Measurements from ENCODE around the gene FJX1.
"Not testable (repeated sequence)": the region's sequence is repeated elsewhere in the genome, so short reads cannot be mapped to it uniquely, and the experiment has no call there.

Gene FJX1

GRCh38 chr11:35632301-35632700, 14.0 kb downstream of the FJX1 start:
- DNase-seq (ENCODE audit: low read depth) = no peak

DNA sequence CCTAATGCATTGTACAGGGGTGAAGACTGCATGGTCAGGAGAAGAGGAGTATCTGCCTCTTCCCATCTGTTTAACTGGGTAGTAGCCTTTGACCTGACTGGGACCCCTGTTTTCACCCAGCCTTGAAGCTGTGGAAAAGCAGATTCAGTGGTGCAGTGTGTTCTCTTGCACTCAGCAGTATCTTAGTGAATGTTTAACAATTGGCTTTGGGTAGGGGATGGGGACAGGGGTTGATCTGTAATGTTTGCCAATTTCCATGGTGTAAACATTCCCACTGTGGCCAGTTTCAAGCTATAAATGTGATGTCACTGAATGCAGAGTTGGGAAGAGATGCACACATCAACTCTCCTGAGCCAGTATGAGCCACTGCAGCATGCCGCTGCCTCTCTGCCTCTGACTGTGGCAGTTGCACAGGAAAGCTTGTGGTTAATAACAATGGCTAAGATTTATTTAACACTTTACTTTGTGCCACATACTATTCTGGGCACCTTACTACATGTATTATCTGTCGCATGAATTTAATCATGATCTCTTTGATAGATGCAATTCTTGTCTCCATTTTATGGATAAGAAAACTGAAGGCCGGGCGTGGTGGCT, 15.7 kb downstream of the FJX1 start:
- DNase-seq (ENCODE audit: low read depth) = no peak

- no peak for DNase-seq (ENCODE audit: low read depth)
Measured at GRCh38 chr11:35635933-35636332, 17.7 kb downstream of the FJX1 start.

GRCh38 chr11:35639591-35640179, 21.4 kb downstream of the FJX1 start:
- no peak for DNase-seq (ENCODE audit: low read depth)

GRCh38 chr11:35641171-35641897, 23.1 kb downstream of the FJX1 start:
- no peak for DNase-seq (ENCODE audit: low read depth)

GRCh38 chr11:35641964-35642363, 23.7 kb downstream of the FJX1 start:
- no peak for DNase-seq (ENCODE audit: low read depth)

DNA sequence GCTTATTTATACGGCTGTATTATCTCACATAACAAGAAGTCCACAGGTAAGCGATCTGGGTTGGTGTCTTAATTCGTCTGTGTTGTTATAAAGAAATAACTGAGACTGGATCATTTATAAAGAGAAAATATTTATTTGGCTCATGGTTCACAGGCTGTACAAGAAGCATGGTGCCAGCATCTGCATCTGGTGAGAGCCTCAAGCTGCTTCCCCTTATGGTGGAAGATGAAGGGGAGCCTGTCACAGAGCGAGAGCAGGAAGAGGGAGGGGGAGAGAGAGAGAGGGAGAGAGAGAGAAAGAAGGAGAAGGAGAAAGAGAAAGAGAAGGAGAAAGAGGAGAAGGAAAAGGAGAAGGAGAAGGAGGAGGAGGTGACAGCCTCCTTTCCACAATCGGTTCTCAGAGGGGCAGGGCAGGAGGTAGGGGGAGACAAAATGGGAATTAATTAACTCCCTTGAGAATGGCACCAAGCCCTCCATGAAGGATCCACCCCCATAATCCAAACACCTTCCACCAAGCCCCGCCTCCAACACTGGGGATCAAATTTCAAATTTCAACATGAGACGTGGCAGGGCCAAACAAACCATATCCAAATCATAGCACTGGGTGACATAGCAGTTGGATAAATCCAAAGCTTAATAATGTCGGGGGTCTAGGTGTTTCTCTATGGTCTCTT, 29.3 kb downstream of the FJX1 start:
- no peak for DNase-seq (ENCODE audit: low read depth)

GRCh38 chr11:35650006-35650405, 31.7 kb downstream of the FJX1 start:
- no peak for DNase-seq (ENCODE audit: low read depth)

DNA sequence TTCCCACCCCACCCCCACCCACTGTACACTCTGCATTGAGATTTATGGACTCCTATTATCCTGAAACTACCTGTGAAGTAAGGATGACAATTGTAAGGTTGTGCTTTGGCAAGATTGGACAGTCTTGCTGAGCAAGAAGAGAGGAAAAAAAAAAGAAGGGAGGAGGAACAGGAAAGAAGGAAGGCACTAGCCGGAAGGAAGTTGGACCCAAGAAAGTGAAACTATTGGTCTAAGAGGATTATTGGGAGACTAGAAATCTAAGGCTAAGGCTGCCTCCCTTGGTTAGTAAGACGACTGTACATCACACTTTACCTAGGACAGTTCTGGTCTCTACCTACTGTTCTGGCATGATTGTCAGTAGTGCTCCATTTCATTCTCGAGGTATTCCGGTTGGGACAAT, 32.2 kb downstream of the FJX1 start:
- no peak for DNase-seq (ENCODE audit: low read depth)

DNA sequence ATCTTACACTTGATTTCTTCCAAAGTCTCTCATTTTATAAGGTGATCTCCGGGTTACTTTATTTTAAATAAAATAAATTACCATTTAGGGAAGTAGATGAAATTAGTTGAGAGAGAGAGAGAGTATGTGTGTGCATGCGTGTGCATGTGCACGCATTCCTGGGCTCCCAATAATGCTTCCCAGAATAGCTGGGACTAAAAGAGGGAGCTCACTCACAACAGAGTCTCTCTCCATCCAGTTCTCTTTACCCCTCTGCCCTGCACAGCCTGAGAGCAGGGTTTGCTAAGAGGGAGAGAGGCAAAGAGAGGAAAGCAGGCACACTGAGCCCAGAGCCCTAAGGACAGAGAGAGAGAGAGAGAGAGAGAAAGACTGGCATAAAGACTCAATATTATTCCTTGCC, 33.0 kb downstream of the FJX1 start:
- DNase-seq (ENCODE audit: low read depth) = no peak

GRCh38 chr11:35652786-35653185, 34.5 kb downstream of the FJX1 start:
- not testable (repeated sequence) for DNase-seq (ENCODE audit: low read depth)

DNA sequence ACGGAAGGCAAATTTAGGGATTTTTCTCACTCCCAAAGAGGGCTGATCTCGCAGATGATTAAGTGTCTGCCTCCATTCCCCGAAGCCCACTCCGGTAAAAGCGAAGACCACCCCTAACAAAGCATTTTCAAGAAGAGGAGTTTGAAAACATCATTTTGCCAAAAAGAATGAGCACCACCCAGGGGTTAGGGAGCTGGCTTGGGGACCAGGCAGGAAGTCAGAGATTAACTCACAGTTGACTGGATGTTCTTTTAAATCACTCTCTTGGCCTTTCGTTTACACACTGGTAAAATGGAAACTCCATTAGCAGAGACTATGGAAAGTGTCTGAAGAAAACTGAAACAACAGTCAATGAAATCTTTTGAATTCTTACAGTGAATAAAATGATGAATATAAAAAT, 36.5 kb downstream of the FJX1 start:
- DNase-seq (ENCODE audit: low read depth) = no peak

- DNase-seq (ENCODE audit: low read depth) = no peak
Measured at GRCh38 chr11:35655254-35655653, 37.0 kb downstream of the FJX1 start.

DNA sequence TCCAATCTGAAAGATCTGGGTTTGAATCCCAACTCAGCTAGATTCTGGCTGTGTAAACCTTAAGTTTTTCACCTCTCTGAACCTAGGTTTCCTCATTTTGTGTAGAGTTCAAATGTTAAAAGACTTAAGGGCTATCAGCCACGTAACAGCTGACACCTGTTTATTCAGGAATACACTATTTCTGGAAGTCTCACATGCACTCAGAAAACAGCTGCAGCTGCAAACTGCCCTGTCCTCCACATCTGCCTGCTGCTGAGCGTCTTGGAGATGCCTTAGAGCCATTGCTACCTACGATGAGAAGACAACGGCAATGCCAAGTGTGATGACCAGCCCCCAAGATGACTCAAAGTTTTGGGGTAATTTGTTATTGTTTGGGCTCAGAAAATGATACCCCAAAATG, 37.6 kb downstream of the FJX1 start:
- DNase-seq (ENCODE audit: low read depth) = no peak

DNA sequence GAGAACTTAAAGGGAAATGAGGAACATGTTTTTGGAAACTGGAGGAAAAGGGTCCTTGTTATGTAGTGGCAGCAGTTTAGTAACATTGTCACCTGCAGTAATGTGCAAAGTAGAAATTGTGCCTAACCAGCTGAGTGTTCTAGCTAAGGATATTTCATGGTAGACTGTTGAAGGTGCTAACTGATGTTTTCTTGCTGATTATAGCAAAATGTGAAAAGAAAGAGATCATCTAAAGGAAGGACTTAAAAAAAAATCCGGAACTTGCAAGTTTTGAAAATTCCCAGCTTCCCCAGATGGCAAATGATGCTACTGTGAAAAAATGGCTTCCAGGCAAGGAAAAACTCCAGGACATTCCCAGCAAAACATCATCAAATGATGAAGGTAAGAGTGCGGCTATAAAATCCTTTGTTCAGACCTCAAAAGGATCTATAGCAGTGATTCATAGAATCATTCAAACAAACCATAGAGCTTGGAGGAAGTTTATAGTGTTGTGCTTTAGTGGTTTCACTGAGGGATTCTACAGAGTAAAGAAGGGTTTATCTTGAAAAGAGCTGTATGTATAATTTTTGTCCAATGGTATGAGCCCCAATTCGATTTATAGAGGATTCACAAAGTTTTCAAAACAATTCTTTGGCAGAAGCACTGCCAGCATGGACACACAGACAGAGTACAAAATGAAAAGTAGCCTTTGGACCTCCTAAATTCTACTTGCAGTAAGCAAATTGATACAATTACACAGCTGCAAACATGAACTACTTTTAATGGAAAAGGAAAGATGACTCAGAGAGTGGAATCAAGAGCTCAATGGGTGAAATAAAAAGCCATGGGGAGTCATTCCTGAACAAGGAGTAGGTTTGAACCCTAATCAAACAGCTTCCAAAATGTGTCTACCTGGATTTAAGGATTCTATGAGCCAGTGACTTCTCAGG, 40.0 kb downstream of the FJX1 start:
- no peak for DNase-seq (ENCODE audit: low read depth)

DNA sequence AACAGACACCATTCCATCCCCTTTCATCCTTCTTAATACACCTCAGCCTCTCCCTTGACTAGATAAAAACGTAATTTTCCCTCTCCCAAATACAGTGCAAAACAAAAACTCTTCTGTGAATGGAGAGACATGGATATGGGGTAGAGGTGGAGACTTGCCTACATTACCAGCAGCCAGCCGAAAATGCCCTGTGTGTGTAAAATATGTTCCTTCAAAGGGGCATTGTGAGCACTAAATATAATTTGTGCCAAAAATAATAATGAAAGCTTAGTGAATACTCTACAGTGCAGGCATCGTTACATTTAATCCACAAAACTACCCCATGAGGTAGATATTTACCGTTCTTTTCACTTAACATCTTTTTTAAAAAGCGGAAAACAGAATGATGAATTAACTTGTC, 43.3 kb downstream of the FJX1 start:
- no peak for DNase-seq (ENCODE audit: low read depth)

GRCh38 chr11:35662061-35662648, 43.9 kb downstream of the FJX1 start:
- no peak for DNase-seq (ENCODE audit: low read depth)

GRCh38 chr11:35662649-35663407, 44.6 kb downstream of the FJX1 start, which contains the start of gene TRIM44:
TSS of gene TRIM44 (plus strand) at chr11:35662775. CDS start at chr11:35663112, 337 bp downstream.
- peak; percentile 60 for DNase-seq (ENCODE audit: low read depth)

- DNase-seq (ENCODE audit: low read depth) = no peak
Measured at GRCh38 chr11:35663408-35663702, 45.1 kb downstream of the FJX1 start.

GRCh38 chr11:35664977-35665441, 46.7 kb downstream of the FJX1 start:
- no peak for DNase-seq (ENCODE audit: low read depth)

DNA sequence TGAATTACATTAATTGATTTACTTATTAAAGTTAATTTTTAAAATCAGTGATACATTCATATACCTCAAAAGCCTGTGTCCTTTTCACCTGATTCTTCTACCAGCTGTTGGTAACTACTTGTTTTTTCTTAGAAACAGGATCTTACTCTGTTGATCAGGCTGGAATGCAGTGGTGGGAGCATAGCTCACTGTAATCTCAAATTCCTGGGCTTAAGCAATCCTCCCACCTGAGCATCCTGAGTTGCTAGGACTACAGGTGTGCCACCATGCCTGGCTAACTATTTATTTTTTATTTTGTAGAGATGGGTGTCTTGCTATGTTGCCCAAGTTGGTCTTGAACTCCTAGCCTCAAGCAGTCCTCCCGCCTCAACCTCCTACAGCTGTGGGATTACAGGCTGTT, 49.0 kb downstream of the FJX1 start:
- DNase-seq (ENCODE audit: low read depth) = no peak
